Measurements from ENCODE around the gene BOD1L1.

Gene BOD1L1

DNA sequence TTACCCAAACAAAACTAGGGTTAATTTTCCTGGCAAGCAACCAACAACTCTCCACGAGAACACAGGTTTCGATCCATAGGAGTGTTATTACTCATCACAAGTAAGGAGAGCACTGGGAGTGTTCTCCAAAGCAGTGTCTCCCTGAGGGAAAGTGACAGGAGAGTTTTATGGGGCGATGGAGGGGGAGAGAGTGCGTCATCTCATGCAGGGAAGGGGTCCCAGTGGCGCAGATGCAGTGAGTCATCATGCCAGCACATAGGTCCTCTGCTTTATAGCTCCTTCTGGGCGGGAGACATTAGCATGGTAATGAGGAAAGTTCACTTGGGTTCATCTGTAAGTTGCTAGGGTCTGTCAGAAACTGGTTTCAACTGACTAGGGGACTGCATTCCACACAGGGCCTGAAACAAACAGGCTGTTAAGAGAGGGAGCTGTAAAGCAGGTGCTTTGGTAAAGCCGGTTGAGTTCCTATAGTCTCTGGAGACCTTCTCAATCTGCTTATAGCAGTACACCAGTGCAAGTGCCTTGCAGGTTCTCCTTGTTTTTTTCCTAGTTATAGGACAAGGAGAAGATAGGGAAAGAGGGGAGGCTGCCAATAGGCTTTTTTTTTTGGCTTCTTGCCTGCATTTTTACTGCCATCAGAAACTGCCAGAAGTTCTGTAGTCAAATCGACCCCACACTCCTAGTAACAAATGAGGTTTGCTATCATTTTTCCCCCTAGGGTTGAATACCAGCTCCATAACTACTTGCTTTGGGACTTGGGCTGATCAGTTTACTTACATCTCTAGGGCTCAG is 12.8 kb upstream of the BOD1L1 start (continued):
- TF ChIP-seq, protein P1, sequence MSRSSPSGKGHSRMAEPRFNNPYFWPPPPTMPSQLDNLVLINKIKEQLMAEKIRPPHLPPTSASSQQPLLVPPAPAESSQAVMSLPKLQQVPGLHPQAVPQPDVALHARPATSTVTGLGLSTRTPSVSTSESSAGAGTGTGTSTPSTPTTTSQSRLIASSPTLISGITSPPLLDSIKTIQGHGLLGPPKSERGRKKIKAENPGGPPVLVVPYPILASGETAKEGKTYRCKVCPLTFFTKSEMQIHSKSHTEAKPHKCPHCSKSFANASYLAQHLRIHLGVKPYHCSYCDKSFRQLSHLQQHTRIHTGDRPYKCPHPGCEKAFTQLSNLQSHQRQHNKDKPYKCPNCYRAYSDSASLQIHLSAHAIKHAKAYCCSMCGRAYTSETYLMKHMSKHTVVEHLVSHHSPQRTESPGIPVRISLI (tag by site-specific recombination; IDR thresholded peaks at IDR 0.05): no peak
- TF ChIP-seq, protein P2, sequence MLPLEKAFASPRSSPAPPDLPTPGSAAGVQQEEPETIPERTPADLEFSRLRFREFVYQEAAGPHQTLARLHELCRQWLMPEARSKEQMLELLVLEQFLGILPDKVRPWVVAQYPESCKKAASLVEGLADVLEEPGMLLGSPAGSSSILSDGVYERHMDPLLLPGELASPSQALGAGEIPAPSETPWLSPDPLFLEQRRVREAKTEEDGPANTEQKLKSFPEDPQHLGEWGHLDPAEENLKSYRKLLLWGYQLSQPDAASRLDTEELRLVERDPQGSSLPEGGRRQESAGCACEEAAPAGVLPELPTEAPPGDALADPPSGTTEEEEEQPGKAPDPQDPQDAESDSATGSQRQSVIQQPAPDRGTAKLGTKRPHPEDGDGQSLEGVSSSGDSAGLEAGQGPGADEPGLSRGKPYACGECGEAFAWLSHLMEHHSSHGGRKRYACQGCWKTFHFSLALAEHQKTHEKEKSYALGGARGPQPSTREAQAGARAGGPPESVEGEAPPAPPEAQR (tag by site-specific recombination; IDR thresholded peaks at IDR 0.05): 0 out of 2 replicates have a peak, but pooled peaks have one; percentile 14
- no peak for TF ChIP-seq ZNF626 (tag by site-specific recombination; IDR thresholded peaks at IDR 0.05)
- no peak for TF ChIP-seq MYNN (tag by site-specific recombination; IDR thresholded peaks at IDR 0.05; ENCODE audit: borderline replicate concordance)
- TF ChIP-seq, protein P3, sequence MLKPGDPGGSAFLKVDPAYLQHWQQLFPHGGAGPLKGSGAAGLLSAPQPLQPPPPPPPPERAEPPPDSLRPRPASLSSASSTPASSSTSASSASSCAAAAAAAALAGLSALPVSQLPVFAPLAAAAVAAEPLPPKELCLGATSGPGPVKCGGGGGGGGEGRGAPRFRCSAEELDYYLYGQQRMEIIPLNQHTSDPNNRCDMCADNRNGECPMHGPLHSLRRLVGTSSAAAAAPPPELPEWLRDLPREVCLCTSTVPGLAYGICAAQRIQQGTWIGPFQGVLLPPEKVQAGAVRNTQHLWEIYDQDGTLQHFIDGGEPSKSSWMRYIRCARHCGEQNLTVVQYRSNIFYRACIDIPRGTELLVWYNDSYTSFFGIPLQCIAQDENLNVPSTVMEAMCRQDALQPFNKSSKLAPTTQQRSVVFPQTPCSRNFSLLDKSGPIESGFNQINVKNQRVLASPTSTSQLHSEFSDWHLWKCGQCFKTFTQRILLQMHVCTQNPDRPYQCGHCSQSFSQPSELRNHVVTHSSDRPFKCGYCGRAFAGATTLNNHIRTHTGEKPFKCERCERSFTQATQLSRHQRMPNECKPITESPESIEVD (tag by site-specific recombination; IDR thresholded peaks at IDR 0.05): no peak
- no peak for TF ChIP-seq HOXC10 (CRISPR knock-in tag; IDR thresholded peaks at IDR 0.05)
- no peak for TF ChIP-seq ZNF221 (tag by site-specific recombination; IDR thresholded peaks at IDR 0.05; ENCODE audit: borderline replicate concordance)
- no peak for TF ChIP-seq ZNF121 (tag by site-specific recombination; IDR thresholded peaks at IDR 0.05)
- TF ChIP-seq ZNF658 (tag by site-specific recombination; IDR thresholded peaks at IDR 0.05): no peak
- 0 out of 2 replicates have a peak, but pooled peaks have one; percentile 10 for TF ChIP-seq ZNF664 (tag by site-specific recombination; IDR thresholded peaks at IDR 0.05)
- TF ChIP-seq ZNF791 (tag by site-specific recombination; IDR thresholded peaks at IDR 0.05): no peak
- TF ChIP-seq ZEB2 (tag by site-specific recombination; IDR thresholded peaks at IDR 0.05): peak; percentile 96
- TF ChIP-seq, protein P4, sequence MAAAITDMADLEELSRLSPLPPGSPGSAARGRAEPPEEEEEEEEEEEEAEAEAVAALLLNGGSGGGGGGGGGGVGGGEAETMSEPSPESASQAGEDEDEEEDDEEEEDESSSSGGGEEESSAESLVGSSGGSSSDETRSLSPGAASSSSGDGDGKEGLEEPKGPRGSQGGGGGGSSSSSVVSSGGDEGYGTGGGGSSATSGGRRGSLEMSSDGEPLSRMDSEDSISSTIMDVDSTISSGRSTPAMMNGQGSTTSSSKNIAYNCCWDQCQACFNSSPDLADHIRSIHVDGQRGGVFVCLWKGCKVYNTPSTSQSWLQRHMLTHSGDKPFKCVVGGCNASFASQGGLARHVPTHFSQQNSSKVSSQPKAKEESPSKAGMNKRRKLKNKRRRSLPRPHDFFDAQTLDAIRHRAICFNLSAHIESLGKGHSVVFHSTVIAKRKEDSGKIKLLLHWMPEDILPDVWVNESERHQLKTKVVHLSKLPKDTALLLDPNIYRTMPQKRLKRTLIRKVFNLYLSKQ (tag by site-specific recombination; IDR thresholded peaks at IDR 0.05; ENCODE audit: borderline replicate concordance): no peak
- peak; percentile 92 for TF ChIP-seq TRIM28 (IDR thresholded peaks at IDR 0.05; ENCODE audit: borderline replicate concordance, low read length)
- peak; percentile 69; the same call in 1 of the 2 replicates for TF ChIP-seq ZNF2 (tag by site-specific recombination; IDR thresholded peaks at IDR 0.05)
- peak; percentile 98 for TF ChIP-seq ZNF366 (tag by site-specific recombination; conservative IDR thresholded peaks at IDR 0.05)
- no peak for TF ChIP-seq GLI2 (tag by site-specific recombination; IDR thresholded peaks at IDR 0.05; ENCODE audit: borderline replicate concordance, low read depth)
- TF ChIP-seq ZNF37A (tag by site-specific recombination; IDR thresholded peaks at IDR 0.05): no peak
- peak; percentile 79 for TF ChIP-seq ZIC2 (tag by site-specific recombination; IDR thresholded peaks at IDR 0.05)
- peak; percentile 94 for TF ChIP-seq SP7 (tag by site-specific recombination; IDR thresholded peaks at IDR 0.05)
- TF ChIP-seq ZNF140 (tag by site-specific recombination; IDR thresholded peaks at IDR 0.05): no peak
- TF ChIP-seq WT1 (tag by site-specific recombination; IDR thresholded peaks at IDR 0.05): peak; percentile 95
- TF ChIP-seq ZNF776 (tag by site-specific recombination; IDR thresholded peaks at IDR 0.05; ENCODE audit: borderline replicate concordance): no peak
- TF ChIP-seq, protein P5, sequence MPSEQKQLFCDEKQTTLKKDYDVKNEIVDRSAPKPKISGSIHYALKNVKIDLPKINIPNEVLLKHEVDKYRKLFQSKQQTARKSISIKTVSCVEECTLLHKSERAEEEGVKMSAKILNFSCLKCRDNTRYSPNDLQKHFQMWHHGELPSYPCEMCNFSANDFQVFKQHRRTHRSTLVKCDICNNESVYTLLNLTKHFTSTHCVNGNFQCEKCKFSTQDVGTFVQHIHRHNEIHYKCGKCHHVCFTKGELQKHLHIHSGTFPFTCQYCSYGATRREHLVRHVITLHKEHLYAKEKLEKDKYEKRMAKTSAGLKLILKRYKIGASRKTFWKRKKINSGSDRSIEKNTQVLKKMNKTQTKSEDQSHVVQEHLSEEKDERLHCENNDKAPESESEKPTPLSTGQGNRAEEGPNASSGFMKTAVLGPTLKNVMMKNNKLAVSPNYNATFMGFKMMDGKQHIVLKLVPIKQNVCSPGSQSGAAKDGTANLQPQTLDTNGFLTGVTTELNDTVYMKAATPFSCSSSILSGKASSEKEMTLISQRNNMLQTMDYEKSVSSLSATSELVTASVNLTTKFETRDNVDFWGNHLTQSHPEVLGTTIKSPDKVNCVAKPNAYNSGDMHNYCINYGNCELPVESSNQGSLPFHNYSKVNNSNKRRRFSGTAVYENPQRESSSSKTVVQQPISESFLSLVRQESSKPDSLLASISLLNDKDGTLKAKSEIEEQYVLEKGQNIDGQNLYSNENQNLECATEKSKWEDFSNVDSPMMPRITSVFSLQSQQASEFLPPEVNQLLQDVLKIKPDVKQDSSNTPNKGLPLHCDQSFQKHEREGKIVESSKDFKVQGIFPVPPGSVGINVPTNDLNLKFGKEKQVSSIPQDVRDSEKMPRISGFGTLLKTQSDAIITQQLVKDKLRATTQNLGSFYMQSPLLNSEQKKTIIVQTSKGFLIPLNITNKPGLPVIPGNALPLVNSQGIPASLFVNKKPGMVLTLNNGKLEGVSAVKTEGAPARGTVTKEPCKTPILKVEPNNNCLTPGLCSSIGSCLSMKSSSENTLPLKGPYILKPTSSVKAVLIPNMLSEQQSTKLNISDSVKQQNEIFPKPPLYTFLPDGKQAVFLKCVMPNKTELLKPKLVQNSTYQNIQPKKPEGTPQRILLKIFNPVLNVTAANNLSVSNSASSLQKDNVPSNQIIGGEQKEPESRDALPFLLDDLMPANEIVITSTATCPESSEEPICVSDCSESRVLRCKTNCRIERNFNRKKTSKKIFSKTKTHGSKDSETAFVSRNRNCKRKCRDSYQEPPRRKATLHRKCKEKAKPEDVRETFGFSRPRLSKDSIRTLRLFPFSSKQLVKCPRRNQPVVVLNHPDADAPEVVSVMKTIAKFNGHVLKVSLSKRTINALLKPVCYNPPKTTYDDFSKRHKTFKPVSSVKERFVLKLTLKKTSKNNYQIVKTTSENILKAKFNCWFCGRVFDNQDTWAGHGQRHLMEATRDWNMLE (tag by site-specific recombination; conservative IDR thresholded peaks at IDR 0.05; ENCODE audit: low read depth): peak; percentile 64
- TF ChIP-seq ZNF184 (tag by site-specific recombination; IDR thresholded peaks at IDR 0.05): 0 out of 2 replicates have a peak, but pooled peaks have one; percentile 17
- TF ChIP-seq ZNF146 (tag by site-specific recombination; IDR thresholded peaks at IDR 0.05): 0 out of 2 replicates have a peak, but pooled peaks have one; percentile 27
- TF ChIP-seq ZNF529 (tag by site-specific recombination; IDR thresholded peaks at IDR 0.05; ENCODE audit: insufficient replicate concordance): no peak
- TF ChIP-seq IKZF3 (tag by site-specific recombination; IDR thresholded peaks at IDR 0.05): peak; percentile 96
- TF ChIP-seq ZNF248 (tag by site-specific recombination; IDR thresholded peaks at IDR 0.05): no peak
- TF ChIP-seq ZBTB20 (tag by site-specific recombination; IDR thresholded peaks at IDR 0.05): peak; percentile 51; the same call in 1 of the 2 replicates
